ENCODE data around the gene DHRSX. TPM values are rescaled to one million over a fixed set of nuclear protein-coding genes. Genes with fewer than 3 reads are reported as not detected.

The DHRSX gene
- total RNA-seq, 4 donors from 2014 or later: 8.2 to 35.7 (median 16.1) TPM

DNA sequence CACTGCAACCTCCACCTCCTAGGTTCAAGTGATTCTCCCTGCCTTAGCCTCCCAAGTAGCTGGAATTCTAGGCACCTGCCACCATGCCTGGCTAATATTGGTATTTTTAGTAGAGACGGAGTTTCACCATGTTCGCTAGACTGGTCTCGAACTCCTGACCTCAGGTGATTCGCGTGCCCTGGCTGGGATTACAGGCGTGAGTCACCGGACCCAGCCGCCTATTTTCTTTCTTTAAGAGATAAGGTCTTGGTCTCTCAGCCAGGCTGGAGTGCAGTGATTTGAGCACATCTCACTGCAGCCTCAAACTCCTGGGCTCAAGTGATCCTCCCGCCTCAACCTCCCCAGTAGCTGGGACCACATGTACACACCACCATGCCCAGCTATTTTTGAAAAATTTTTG lies 166.5 kb downstream of the DHRSX start:
- Histone ChIP-seq H3K4me3 (no peak overlapping the region), H3K9me3 (no peaks in the 10 kb centered on the region), H3K27me3 (no peaks in the 10 kb centered on the region), H3K4me1 (no peaks in the 10 kb centered on the region), H3K36me3 (no peaks in the 10 kb centered on the region), H3K27ac (no peak overlapping the region)
- 94% methylated on average over 9 of the region's 9 CpGs for WGBS
- DNase-seq (ENCODE audit: low spot score in 2 of 2): no peak
- no peak for TF ChIP-seq POLR2A (IDR thresholded peaks at IDR 0.05)
- no peak for TF ChIP-seq POLR2AphosphoS5 (IDR thresholded peaks at IDR 0.05)
- no peak for TF ChIP-seq EP300 (IDR thresholded peaks at IDR 0.05)
- no peak for TF ChIP-seq CTCF (IDR thresholded peaks at IDR 0.05)

DNA sequence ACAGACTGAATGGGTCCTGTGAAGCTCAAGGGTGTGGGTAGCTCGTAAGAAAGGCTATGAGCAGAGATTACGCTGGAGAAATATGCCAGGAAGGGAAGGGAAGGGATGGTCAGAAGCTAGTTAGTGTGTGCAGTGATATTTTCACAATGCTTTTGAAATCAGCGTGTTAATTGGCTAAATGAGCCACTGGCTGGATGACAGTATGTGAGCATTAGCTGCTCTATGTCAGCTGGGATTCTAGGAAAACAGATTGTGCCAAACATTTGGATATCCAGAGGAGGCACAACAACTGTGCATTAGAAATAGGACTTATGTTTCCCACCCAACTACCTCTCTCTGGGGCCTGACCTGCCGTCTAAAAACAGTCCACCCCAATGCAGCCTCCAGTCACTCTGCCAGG lies 168.5 kb downstream of the DHRSX start:
- no peak overlapping the region for H3K27ac ChIP-seq
- no peaks in the 10 kb centered on the region for H3K36me3 ChIP-seq
- no peak overlapping the region for H3K4me3 ChIP-seq
- TF ChIP-seq POLR2A (IDR thresholded peaks at IDR 0.05) (no peak), EP300 (IDR thresholded peaks at IDR 0.05) (no peak), CTCF (IDR thresholded peaks at IDR 0.05) (no peak), POLR2AphosphoS5 (IDR thresholded peaks at IDR 0.05) (no peak)
- no peaks in the 10 kb centered on the region for H3K27me3 ChIP-seq
- no peak for DNase-seq (ENCODE audit: low spot score in 2 of 2)
- no peaks in the 10 kb centered on the region for H3K4me1 ChIP-seq
- no peaks in the 10 kb centered on the region for H3K9me3 ChIP-seq
- 70% methylated on average over 4 of the region's 4 CpGs for WGBS

GRCh38 chrX:2330910-2331309 lies 169.9 kb downstream of the DHRSX start:
- H3K36me3 ChIP-seq: no peaks in the 10 kb centered on the region
- no peak for DNase-seq (ENCODE audit: low spot score in 2 of 2)
- H3K27ac ChIP-seq: no peak overlapping the region
- H3K9me3 ChIP-seq: no peaks in the 10 kb centered on the region
- H3K4me3 ChIP-seq: no peak overlapping the region
- 85% methylated on average over 3 of the region's 3 CpGs for WGBS
- H3K27me3 ChIP-seq: no peaks in the 10 kb centered on the region
- no peaks in the 10 kb centered on the region for H3K4me1 ChIP-seq
- TF ChIP-seq POLR2AphosphoS5 (IDR thresholded peaks at IDR 0.05) (no peak), EP300 (IDR thresholded peaks at IDR 0.05) (no peak), POLR2A (IDR thresholded peaks at IDR 0.05) (no peak), CTCF (IDR thresholded peaks at IDR 0.05) (no peak)

GRCh38 chrX:2330487-2330886 lies 170.3 kb downstream of the DHRSX start:
- no peaks in the 10 kb centered on the region for H3K4me1 ChIP-seq
- no peaks in the 10 kb centered on the region for H3K36me3 ChIP-seq
- H3K9me3 ChIP-seq: no peaks in the 10 kb centered on the region
- no peak overlapping the region for H3K4me3 ChIP-seq
- no peak for TF ChIP-seq CTCF (IDR thresholded peaks at IDR 0.05)
- TF ChIP-seq EP300 (IDR thresholded peaks at IDR 0.05): no peak
- no peak for TF ChIP-seq POLR2AphosphoS5 (IDR thresholded peaks at IDR 0.05)
- TF ChIP-seq POLR2A (IDR thresholded peaks at IDR 0.05): no peak
- no peaks in the 10 kb centered on the region for H3K27me3 ChIP-seq
- no peak for DNase-seq (ENCODE audit: low spot score in 2 of 2)
- WGBS: 61% methylated on average over 2 of the region's 2 CpGs
- no peak overlapping the region for H3K27ac ChIP-seq

- DNase-seq (ENCODE audit: low spot score in 2 of 2): no peak
- Histone ChIP-seq H3K36me3 (no peaks in the 10 kb centered on the region), H3K27ac (no peak overlapping the region), H3K9me3 (no peaks in the 10 kb centered on the region), H3K4me3 (no peak overlapping the region), H3K27me3 (no peaks in the 10 kb centered on the region), H3K4me1 (no peaks in the 10 kb centered on the region)
- WGBS: 96% methylated on average over 5 of the region's 5 CpGs
- no peak for TF ChIP-seq POLR2A (IDR thresholded peaks at IDR 0.05)
- TF ChIP-seq EP300 (IDR thresholded peaks at IDR 0.05): no peak
- TF ChIP-seq CTCF (IDR thresholded peaks at IDR 0.05): no peak
- TF ChIP-seq POLR2AphosphoS5 (IDR thresholded peaks at IDR 0.05): no peak
These were observed 173.4 kb downstream of the DHRSX start for GRCh38 chrX:2327423-2327822.
